KOPT-K1 (cell line): Measurements from ENCODE around the gene COG3.

Source experiments
- H3K27ac ChIP-seq: fragments of 200-600 bp; sonication (generic); 2 replicates; pipeline ENCODE4 v1.5.1; 2016; ENCODE audit warnings: antibody characterized with exemption, mild to moderate bottlenecking, low read depth, low read length; ENCODE audit not compliant: poor library complexity, severe bottlenecking
- H3K36me3 ChIP-seq: fragments of 200-600 bp; sonication (generic); 2 replicates; pipeline ENCODE4 v1.5.1; 2017; ENCODE audit warnings: antibody characterized with exemption, mild to moderate bottlenecking, low read length, moderate library complexity; ENCODE audit not compliant: insufficient read depth
- H3K9me3 ChIP-seq: fragments of 200-600 bp; sonication (generic); 2 replicates; pipeline ENCODE4 v1.5.1; 2017; ENCODE audit warnings: antibody characterized with exemption, low read length, mild to moderate bottlenecking; ENCODE audit not compliant: insufficient read depth, poor library complexity, severe bottlenecking

COG3 gene

GRCh38 chr13:45540864-45541263, 76.1 kb downstream of the COG3 start:
- H3K9me3 ChIP-seq, result no peaks in the 10 kb centered on the region
- peaks cover 17% of the 10 kb centered on the region for H3K36me3 ChIP-seq
- no peak overlapping the region for H3K27ac ChIP-seq

GRCh38 chr13:45541806-45542205, 77.1 kb downstream of the COG3 start:
- no peaks in the 10 kb centered on the region for H3K9me3 ChIP-seq
- H3K27ac ChIP-seq, result no peak overlapping the region
- H3K36me3 ChIP-seq, result peaks cover 10% of the 10 kb centered on the region; the same call in 1 of the 2 replicates

- H3K9me3 ChIP-seq, result no peaks in the 10 kb centered on the region
- peaks cover 6% of the 10 kb centered on the region; the same call in 1 of the 2 replicates for H3K36me3 ChIP-seq
- H3K27ac ChIP-seq, result no peak overlapping the region
These were observed 77.7 kb downstream of the COG3 start for GRCh38 chr13:45542391-45542790.

- Histone ChIP-seq H3K27ac (no peak overlapping the region), H3K36me3 (peaks cover 2% of the 10 kb centered on the region; the same call in 1 of the 2 replicates), H3K9me3 (no peaks in the 10 kb centered on the region)
These were observed 78.1 kb downstream of the COG3 start for GRCh38 chr13:45542878-45543277.

GRCh38 chr13:45544520-45544919, 79.8 kb downstream of the COG3 start:
- H3K9me3 ChIP-seq, result no peaks in the 10 kb centered on the region
- no peak overlapping the region for H3K27ac ChIP-seq
- no peaks in the 10 kb centered on the region for H3K36me3 ChIP-seq

GRCh38 chr13:45545686-45546409, 81.1 kb downstream of the COG3 start:
- Histone ChIP-seq H3K27ac (no peak overlapping the region), H3K36me3 (no peaks in the 10 kb centered on the region), H3K9me3 (no peaks in the 10 kb centered on the region)

GRCh38 chr13:45546410-45546765, 81.6 kb downstream of the COG3 start:
- H3K27ac ChIP-seq, result no peak overlapping the region
- H3K9me3 ChIP-seq, result no peaks in the 10 kb centered on the region

GRCh38 chr13:45548281-45548680, 83.5 kb downstream of the COG3 start:
- H3K9me3 ChIP-seq, result no peaks in the 10 kb centered on the region
- H3K27ac ChIP-seq, result no peak overlapping the region
- H3K36me3 ChIP-seq, result no peaks in the 10 kb centered on the region

More at GRCh38 chr13:45546410-45546765, 81.6 kb downstream of the COG3 start:
- no peaks in the 10 kb centered on the region for H3K36me3 ChIP-seq

GRCh38 chr13:45554604-45555109, 89.9 kb downstream of the COG3 start:
- no peaks in the 10 kb centered on the region for H3K36me3 ChIP-seq
- no peak overlapping the region for H3K27ac ChIP-seq
- H3K9me3 ChIP-seq, result no peaks in the 10 kb centered on the region

- Histone ChIP-seq H3K27ac (no peak overlapping the region), H3K36me3 (no peaks in the 10 kb centered on the region), H3K9me3 (peaks cover 4% of the 10 kb centered on the region)
These were observed 99.5 kb downstream of the COG3 start for GRCh38 chr13:45564133-45564776.

GRCh38 chr13:45565331-45565730, 100.6 kb downstream of the COG3 start:
- H3K27ac ChIP-seq, result no peak overlapping the region
- peaks cover 7% of the 10 kb centered on the region for H3K9me3 ChIP-seq
- H3K36me3 ChIP-seq, result no peaks in the 10 kb centered on the region

- no peak overlapping the region for H3K27ac ChIP-seq
- no peaks in the 10 kb centered on the region for H3K36me3 ChIP-seq
- H3K9me3 ChIP-seq, result no peaks in the 10 kb centered on the region
These were observed 110.5 kb downstream of the COG3 start for GRCh38 chr13:45575146-45575829.

- no peaks in the 10 kb centered on the region for H3K36me3 ChIP-seq
- H3K27ac ChIP-seq, result no peak overlapping the region
- H3K9me3 ChIP-seq, result no peaks in the 10 kb centered on the region
These were observed 111.1 kb downstream of the COG3 start for GRCh38 chr13:45575830-45576180.

GRCh38 chr13:45576466-45576865, 111.7 kb downstream of the COG3 start:
- no peaks in the 10 kb centered on the region for H3K36me3 ChIP-seq
- H3K27ac ChIP-seq, result no peak overlapping the region
- no peaks in the 10 kb centered on the region for H3K9me3 ChIP-seq

GRCh38 chr13:45582408-45583076, 117.8 kb downstream of the COG3 start:
- no peak overlapping the region for H3K27ac ChIP-seq
- H3K36me3 ChIP-seq, result no peaks in the 10 kb centered on the region
- no peaks in the 10 kb centered on the region for H3K9me3 ChIP-seq
